ENCODE measurements around the gene EXOC3L1. TPM values are rescaled to one million over a fixed set of nuclear protein-coding genes. Genes with fewer than 3 reads are reported as not detected.
A peak's percentile ranks its signal among the peaks of the same experiment; 100 is the strongest.

EXOC3L1 gene
- total RNA-seq, 1 experiment from 2014 or later, result not detected

DNA sequence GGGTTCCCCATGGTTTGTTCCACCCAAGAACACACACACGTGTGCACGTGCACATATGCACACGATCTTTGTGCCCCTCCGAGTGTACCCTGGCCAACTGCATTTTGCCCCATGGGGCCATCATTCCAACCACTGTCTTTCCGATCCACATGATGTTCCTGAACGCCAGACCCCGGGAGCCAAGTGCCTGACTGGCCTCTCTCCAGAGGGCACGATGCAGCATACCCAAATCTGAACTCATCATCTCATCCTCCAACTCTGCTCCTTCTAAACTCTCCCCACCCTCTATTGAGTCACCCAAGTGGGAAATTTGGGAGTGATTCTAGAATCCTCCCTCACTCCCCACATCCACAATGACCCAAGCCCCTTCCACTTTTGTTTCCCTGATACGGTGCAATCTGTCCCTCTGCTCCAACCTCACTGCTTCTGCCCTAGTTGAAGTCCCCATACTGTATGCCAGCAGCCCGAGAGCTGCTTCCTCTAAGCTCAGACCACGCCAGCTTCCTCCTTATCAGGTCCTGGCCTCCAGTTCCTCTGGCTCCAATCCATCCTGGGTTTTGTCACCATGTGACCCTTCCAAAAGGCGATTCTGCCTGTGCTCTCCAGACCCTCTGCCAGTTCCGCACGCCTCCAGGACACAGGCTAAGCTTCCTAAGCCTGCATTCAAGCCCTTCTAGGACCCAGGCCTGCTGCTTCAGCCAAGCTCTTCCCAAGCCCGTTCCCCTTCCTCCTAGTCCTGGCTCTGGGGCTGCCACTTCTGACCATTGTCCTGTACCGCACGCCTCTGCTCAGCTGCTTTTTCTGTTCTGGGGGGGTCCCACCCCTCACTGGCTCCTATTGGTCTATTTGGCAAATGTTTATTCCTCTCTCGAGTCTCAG lies 26.9 kb upstream of the EXOC3L1 start:
- DNase-seq (ENCODE audit: extremely low read depth, low read depth), result no peak

- DNase-seq (ENCODE audit: extremely low read depth, low read depth), result no peak
Observed at GRCh38 chr16:67215706-67216105, 25.8 kb upstream of the EXOC3L1 start.

DNA sequence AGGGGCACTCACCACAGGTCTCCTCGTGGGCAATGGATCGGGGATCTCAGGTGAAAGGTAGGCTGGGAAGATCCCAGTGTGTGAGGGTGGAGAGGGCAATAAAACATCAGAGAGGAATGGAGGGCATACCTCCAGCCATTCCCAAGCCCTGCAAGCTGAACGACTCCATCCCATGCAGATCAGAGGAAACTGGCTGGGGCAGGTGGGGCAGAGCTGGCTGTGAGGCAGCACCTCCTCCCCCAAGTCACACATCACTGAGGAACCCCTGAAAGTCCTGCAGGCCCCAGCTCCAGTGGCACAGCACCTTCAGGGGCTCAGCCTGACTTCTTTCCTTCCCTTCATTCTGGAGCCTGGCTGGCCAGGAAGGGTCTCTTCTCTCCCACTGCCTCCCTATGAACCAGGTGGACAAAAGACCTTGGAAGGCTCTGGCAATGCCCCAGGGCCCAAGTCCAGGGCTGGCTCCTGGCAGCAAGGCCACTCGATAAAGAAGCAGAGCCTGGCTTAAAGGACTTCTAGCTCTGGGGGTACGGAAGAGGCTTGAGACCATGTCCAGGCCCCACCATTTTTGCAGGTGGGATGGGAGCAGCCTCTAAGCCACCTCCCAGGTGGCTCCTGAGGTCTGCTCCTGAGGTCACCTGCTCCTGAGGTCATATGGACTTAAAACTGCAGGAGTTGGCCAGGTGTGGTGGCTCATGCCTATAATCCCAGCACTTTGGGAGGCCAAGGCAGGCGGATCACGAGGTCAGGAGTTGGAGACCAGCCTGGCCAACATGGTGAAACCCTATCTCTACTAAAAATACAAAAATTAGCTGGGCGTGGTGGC lies 23.5 kb upstream of the EXOC3L1 start:
- DNase-seq (ENCODE audit: extremely low read depth, low read depth), result no peak

DNA sequence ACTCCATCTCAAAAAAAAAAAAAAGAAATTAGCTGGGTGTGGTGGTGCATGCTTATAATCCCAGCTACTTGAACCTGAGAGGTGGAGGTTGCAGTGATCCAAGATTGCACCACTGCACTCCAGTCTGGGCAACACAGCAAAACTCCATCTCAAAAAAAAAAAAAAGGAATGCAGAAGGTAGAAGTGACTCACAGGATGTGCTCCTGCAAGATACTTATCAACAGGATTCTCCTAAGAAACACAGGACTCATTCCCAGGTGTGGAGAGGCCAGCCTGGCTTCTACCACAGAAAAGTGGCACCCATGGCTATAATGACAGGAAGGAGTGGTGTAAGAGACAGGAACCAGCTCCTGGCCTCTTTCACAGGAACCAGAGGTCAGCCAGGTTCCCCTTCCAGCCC lies 22.8 kb upstream of the EXOC3L1 start:
- no peak for DNase-seq (ENCODE audit: extremely low read depth, low read depth)

GRCh38 chr16:67211674-67212073 lies 21.7 kb upstream of the EXOC3L1 start:
- no peak for DNase-seq (ENCODE audit: extremely low read depth, low read depth)

DNA sequence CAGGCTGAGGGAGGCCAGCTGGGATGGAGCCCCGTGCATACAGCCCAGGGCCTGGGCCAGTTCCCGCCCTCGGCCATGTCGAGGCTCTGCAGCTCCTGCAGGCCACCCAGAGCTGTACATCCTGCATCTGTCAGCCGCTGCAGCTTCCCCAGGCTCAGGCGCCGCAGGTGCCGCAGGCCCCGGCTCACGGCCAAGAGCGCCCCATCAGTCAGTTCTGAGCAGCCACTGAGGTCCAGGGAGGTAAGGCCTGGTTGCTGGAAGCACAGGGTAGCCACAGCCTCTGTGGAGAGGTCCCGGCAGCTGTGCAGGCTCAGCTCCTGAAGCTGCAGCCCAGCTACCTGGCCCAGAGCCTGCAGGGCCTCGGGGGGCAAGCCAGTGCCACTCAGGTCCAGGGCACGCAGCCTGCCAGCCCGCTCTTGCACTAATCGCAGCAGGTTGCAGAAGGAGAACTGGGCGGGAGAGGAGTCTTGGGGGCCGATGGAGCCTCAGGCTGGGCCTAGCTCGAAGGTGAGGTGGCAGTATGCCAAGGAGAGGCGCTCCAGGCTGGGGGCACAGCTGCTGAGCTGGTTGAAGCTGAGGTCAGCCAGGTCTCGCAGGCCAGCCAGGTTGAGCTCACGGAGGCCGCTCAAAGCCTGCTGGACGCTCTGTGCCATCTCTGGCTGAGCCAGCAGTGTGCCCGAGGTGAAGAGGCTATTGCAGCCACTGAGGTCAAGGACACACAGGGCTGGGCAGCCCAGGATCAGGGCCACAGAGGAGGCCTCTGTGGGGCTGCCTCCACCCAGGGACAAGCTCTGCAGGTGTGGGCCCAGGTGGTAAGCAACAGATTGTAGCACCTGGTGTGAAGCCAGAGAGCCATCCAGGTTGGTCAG lies 20.4 kb upstream of the EXOC3L1 start:
- DNase-seq (ENCODE audit: extremely low read depth, low read depth), result no peak

GRCh38 chr16:67209565-67209964 lies 19.6 kb upstream of the EXOC3L1 start:
- DNase-seq (ENCODE audit: extremely low read depth, low read depth), result no peak

DNA sequence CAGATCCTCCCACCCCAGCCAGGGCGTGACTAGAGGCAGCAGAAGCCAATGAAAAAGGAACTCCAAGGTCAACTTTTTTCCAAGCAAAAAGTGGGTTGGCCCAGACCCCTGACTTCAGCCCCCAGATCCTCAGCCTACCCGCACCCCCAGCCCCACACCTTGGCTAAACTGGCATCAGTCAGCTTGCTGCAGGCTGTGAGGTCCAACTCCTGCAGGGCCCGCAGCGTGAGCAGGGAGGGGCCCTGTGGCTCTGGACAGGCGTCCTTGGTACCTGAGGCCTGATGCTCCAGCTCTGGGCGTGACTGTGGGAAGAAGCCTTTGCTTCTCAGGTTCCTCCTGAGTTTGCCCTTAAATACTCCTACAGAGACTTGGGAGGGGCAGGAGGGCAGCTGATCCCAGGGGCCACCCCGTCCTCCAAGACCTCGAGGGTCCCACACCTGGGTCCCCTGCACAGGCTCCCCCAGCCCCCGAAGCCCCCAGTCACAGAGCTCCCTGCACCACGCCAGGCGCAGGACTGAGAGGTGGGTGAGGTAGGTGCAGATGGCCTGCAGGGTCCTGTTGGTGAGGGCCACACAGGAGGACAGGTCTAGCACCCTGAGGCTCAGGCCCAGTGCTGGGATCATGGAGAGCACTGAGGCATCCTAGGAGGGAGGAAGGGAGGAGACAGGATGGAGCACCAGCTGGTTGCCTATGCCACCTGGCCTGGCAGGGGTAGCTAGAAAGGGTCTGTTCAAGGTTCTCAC lies 18.4 kb upstream of the EXOC3L1 start:
- no peak for DNase-seq (ENCODE audit: extremely low read depth, low read depth)

- DNase-seq (ENCODE audit: extremely low read depth, low read depth), result peak; percentile 47
Observed at GRCh38 chr16:67207249-67208091, 17.5 kb upstream of the EXOC3L1 start.

DNA sequence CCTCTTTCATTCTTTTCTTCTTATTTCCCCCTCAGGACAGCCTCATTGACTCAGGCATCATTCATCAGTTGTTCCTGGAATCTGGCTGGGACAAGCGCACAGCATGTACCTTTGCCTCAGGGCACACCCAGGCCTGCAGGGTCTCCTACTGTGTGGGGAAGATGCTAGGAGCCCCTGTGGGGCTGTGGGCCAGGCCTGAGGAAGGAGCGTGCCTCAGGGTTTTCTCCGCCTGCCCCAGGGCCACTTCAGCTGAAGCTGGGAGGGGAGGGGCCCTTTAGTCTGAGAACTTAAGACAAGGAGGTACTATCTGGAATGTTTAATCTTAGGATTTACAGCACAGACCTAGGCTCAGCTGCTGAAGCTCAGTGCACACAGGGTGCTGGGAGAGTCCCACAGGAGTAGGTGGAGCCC lies 16.9 kb upstream of the EXOC3L1 start:
- DNase-seq (ENCODE audit: extremely low read depth, low read depth), result no peak

- no peak for DNase-seq (ENCODE audit: extremely low read depth, low read depth)
Observed at GRCh38 chr16:67206129-67206837, 16.3 kb upstream of the EXOC3L1 start.

GRCh38 chr16:67204076-67204475 lies 14.1 kb upstream of the EXOC3L1 start:
- no peak for DNase-seq (ENCODE audit: extremely low read depth, low read depth)

- no peak for DNase-seq (ENCODE audit: extremely low read depth, low read depth)
Observed at GRCh38 chr16:67202956-67203493, 13.1 kb upstream of the EXOC3L1 start.

GRCh38 chr16:67202426-67202825 lies 12.5 kb upstream of the EXOC3L1 start:
- no peak for DNase-seq (ENCODE audit: extremely low read depth, low read depth)

GRCh38 chr16:67201411-67202345 lies 11.7 kb upstream of the EXOC3L1 start:
- DNase-seq (ENCODE audit: extremely low read depth, low read depth), result no peak

DNA sequence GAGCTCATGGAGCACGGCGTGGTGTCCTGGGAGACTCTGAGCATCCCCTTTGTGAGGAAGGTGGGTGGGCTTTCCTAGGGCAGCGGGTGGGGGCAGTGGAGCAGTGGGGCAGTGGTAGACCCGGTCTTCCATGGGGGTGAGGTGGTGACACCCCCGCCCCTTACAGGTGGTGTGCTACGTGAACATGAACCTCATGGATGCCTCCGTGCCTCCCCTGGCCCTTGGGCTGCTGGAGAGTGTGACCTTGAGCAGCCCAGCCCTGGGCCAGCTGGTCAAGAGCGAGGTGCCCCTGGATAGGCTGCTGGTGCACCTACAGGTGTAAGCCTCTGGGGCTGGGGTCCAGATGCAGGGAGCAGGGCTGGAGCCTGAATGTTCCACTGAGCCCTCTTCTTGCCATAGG lies 10.6 kb upstream of the EXOC3L1 start:
- DNase-seq (ENCODE audit: extremely low read depth, low read depth), result no peak

- no peak for DNase-seq (ENCODE audit: extremely low read depth, low read depth)
Observed at GRCh38 chr16:67199808-67200198, 9.9 kb upstream of the EXOC3L1 start.
